ENCODE results near the gene ATP5PB.
A peak's percentile ranks its signal among the peaks of the same experiment; 100 is the strongest.

The ATP5PB gene

DNA sequence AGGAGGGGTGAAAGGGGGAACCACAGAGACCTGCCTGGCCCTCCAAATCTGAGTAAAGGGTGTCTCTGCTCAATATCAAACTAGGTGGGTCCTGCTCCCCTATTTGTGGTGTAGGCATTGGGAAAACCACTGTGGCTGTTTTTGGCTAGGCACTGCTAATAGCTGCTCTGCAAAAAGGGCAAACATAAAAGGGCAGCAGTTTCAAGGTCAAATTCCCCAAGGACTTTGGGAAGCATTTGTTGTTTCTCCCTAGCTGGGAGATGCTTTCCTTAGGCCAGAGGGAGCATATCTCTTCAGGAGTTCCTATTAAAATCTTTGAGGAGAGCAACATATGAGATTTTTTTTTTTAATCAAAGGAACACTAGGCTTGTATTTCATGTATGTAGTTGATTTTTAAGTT is 26.9 kb downstream of the ATP5PB start:
- no peak for DNase-seq

DNA sequence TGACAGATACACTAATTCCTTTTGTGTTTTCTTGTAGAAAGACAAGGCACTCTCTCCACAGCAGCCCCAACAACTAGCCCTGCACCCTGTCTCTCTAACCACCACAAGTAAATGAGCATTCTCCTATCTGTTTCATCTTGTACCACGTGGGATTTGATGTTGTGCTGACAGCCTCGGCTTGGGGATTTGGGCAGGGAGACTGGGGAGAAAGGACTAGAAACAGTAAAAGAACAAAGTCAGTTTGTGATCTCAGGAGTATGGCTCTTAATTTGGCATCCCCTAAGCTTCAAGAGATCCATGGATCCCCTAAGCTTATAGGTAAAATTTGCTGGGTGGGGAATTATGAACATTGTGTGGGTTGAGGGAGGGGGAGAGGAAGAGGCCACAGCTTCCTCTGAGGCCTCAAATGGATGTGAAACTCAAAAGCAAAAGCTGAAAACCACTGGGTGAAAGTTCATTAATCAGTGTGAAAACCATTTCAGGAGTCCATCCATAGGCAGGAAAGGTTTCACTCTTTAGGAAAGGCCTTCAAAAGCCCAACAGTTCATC is 27.6 kb downstream of the ATP5PB start:
- peak; percentile 22 to 30 for DNase-seq

DNA sequence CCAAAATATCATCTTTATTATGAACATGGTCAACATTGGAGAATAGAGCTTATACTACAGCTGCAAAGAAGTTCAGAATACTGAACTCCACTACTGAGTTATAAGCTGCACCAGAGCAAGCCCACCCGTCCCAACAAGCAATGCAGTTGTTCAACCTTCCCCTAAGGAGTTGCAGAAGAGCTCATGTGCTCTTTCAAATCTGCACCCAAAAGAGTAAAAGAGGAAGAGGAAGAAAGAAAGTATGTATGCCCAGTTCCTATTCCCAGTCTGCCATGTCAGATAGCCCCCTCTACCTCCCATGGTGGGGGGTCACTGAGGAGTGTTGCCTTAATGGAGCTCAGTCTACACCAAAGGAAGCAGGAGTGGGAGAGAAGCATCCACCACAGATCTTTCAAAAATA is 31.4 kb downstream of the ATP5PB start:
- DNase-seq, result peak; percentile 37 to 44

DNA sequence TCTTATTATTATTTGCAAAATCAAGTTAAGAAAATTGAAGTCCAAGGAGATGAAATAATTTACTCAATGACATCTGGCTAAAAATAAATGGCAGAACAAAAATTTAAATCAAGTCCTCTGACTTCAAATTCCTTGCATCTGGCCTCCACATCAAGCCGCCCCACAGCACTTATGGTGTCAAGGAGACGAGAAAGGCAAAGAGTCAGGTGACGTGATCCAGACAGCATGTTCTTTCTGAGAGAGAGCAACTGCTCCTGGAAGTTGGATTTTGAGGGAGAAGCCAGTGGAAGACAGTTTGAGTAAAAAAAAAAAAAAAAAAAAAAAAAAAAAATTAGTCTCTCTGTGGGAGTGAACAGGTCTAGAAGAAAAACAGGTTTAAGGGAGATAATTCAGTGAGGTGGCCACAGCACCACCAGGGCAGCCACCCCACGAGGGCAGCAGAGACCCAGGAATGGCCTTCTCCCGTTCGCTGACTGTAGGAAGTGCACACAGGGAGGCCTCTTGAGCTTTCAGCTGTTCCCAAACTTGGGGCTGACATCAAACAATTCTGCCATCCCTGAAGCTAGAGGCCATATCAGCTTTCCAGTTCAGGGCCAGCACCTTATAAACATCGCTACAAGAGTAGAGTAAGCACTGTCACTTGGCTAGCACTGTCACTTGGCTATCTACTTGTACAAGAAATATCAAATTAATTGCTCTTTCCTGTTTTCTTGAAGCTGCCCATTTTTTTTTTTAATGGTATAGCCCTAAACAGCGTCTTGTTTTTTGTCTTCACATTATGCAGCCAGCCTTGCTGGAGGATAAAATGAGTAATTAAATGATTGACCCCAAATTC is 32.3 kb downstream of the ATP5PB start:
- DNase-seq, result peak; percentile 64 to 78

DNA sequence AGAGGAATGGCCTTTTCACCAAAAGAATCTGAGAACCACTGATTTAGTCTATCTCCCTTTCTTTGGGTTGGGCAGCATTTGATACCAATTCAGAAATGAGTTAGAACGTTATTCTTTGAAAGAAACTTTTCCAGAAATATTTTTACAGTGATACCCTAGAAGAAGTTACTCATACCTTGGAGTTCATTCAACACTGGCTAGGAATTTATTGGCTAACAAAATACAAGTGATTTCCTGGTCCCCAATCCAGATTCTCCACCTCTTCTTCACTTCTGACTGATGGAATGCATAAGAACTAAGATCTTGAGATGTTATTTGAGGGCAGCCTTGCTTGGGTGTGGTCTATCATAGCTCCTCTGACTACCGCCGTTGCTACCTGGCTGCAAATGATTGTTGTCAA is 33.9 kb downstream of the ATP5PB start:
- DNase-seq, result no peak

DNA sequence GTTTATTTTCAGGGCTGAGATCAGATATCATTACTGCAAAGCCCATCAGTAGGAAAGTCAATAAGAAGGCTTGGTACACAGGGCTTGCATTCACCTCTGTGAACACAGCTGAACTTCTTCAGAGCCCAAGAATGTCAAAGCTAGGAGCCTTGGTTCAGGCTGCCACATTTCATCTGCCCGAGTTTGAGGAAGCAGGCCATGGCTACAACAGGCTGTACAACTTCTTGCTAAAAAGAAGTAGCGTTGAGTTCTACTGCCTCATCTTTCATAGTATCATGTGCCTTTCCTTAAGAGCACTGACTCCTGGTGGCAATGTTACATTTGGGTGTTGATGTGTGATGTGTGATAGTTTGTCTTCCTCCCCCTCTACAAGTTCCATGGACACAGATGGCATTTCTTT is 34.6 kb downstream of the ATP5PB start:
- DNase-seq, result no peak

DNA sequence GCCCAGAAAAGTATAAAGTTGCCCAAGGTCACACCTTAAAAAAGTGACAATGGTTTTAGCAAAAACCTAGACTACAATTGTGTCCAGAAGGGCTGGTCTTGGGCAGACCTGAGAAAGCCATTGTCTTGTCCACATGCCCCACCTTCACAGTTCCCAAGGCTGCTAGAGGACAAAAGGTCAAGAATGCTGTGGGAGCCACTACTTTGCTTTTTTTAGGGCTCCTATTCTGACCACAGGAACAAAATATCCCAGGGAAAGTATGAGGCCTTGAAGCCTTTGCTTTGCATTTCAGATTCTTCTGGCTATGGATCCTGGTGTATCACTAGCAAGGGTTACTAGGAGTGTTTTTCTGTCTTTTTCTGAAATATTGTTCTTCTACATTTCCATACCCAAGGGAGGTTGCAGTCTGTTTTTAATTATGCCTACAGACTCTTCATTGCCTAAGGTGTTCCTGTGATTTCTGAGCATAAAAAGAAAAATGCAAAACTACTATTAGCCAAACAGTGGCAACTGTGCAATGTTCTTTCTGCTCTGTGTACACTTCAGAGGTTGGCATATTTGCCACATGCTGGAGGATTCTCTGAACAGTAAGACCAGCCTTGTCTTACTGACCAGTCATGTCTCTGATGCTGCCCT is 35.2 kb downstream of the ATP5PB start:
- no peak for DNase-seq

DNA sequence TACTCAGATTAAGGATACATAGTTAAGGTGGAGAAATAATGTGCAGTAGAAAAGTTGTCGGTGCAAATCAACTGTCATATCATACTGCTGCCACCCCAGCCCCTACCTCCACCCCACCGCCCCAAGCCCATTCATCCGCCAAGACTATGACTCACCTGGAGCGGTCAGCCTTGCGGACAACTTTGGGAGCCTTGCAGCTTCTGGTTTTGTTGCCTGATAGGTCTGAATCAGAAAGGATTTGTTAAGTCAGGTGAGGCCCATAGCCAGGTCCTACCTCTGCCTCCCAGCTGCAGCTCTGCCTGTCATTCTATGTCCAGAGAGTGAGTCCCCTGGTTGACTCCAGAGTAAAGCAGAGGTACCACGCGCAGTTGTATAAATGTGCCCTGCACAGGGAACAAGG is 37.2 kb downstream of the ATP5PB start:
- DNase-seq, result no peak

DNA sequence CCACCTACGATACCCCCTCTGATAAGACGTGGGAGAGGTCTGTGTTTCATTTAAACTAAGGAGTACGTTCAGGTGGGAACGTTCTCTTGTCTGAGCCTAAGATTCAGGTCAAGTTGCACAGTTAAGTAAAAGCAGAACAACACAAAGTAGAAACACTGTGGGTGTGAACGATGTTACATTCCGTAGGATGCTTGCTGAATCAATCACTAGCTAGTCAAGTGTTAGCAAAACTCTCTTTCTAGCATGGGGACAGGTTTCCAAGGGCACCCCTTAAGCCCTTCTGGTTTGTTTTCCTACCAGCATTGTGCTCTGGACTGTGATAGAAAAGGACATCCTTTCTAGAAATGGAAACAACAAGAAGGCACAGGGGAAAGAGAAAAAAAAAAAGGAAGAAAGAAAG is 37.9 kb downstream of the ATP5PB start:
- DNase-seq, result no peak

DNA sequence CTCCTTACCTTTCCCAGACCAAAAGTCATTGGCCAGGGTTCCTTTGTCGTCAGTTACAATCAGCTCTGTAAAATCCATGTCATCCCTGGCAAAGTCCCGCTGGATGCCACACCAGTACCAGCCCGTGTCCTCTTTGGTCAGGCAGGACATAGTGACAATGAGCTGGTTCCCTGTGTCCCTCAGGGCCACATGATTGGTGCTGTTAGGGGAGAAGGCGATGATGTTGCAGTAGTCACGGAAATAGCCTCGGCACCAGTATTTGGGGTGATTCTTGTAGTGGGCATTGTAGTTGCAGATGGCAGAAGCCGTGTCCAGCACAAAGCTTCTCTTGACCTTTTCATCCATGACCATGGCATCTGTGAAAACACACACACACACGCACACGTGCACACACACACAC is 39.4 kb downstream of the ATP5PB start:
- DNase-seq, result no peak

DNA sequence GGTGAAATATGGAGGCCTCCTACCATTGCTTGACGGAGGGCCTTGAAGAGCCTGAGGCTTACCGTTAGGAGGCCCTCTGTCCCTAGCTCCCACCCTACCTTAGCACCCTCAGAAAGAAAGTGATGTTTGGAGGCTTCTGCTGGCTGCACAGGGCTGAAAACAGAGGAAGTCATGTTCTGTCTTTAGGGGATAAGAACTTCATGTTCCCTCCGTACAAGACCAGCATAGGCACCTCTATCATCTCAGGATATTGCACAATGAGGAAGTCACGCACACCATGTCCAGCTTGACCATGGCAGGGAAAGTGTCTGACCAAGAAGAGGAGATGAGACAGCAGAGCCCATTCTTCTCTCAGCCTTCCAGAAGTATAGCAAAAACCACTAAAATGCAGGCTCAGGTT is 40.3 kb downstream of the ATP5PB start:
- DNase-seq, result peak; percentile 71 to 79

DNA sequence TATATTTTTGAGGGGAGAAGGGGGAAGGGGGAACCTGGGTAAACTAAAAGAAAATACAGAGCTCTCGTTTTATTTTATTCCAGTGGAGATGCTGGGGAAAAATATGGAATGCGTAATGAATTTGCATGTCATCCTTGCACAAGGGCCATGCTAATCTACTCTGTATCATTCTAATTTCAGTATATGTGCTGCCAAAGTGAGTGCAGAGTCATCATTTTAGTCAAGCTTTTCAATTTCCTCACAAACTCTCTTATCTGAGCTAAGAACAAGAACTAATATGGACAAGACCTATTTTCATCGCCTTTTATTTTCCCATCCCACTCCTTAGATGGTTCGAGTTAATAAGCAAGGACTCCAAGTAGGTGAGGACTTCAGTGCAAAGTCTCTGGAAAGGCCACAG is 41.0 kb downstream of the ATP5PB start:
- no peak for DNase-seq

DNA sequence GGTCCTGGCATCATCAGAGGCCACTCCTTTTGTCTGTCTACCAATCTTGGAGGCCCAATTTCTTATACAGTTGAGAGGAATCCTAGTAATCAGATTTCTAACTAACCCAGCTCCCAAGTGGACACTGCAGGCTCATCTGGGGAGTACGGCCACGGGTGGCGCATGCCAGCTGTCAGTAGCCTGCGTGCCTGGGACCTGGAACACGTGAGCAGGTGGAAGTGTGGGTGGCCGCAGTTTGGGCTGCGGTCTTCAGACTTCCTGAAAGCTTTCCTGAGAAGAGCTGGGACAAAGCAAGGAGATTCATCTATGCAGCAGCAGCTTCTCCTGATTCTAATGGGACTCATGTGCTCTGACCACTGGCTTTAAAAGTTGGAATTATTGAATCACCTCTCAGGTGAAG is 41.8 kb downstream of the ATP5PB start:
- no peak for DNase-seq

DNA sequence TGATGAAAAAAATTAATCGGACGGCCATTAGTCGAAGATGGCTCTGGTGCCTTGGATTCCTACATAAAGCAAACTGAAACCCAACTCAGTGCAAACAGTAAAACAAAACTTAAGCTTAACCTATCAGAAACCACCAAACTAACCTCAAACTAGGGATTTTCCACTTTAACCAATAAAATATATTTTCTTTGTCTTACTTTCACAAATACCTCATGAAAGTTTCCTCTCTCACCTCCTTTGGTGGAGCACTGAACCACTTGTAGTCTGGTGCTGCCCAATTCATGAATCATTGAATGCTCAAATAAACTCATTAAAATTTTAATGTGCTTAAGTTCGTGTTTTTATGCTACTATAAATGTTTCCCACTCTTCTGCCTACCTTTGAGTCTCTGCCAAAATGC is 47.1 kb downstream of the ATP5PB start:
- no peak for DNase-seq

DNA sequence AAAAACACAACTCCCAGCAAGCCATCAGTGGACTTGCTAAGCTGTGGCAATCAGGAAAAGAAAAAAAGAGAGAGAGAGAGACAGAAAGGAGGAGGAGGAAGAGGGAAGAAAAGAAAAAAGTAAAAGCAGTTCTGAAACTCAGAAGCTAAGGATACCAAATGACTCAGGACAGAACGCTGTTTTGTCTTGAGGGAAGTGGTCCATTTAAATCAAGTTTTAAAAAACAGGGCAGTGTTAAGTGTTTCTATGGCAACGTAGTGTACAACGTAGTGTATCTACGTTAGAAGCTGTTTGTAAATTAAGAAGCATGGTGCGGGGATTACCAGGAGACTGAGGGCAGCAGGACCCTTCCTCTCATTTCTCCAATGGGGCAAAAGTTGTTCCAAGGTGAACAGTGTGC is 48.3 kb downstream of the ATP5PB start:
- DNase-seq, result no peak

DNA sequence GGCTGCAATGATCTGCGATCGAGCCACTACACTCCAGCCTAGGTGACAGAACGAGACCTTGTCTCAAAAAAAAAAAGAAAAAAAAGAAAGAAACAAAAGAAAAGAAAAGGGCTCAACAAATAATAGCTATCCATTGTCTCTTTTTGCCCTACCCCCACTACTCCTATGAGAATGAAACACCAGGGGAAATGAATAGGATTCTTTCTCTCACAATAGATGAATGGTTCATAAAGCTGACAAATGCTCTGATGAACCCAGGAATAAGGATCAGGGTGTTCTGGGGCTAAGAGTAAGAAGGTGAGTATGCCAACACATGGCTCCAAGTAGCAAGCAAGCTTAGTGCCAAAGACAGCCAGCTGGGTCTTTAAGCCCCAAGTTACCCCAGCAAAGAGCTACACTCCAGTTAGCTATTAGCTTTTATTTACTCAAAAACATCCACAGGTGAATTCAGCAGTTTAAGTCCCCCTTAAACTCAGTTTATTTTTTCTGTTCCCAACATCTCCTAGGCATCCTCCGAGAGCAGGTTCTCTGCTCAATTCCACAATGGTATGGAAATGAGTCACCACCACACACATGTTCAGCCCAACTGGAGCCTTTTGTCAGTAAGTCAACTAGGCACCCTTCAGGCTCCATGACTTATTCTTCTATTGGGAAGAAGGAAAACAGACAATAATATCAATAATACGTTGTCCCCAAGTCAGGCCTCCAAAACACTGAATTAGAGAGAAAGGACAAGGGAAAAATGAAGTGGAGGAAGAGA is 49.9 kb downstream of the ATP5PB start:
- DNase-seq, result no peak

DNA sequence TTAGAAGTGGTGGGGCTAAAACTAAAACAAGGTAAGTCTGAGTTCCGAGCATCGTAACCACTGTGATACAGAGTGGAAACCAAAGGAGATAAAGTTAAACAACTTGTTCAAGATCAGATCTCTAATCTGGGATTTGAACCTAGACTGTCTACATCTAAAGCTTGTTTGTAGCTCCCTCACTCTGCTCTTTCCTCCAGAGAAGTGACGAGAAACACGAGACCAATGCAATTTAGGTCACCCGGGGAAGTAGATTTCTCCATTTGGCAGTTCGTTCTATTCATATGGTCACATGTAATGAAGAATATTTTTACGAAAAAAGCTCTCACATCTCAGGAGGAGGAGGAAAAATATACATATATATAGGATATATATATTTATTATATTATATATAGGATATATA is 52.4 kb downstream of the ATP5PB start:
- no peak for DNase-seq

DNA sequence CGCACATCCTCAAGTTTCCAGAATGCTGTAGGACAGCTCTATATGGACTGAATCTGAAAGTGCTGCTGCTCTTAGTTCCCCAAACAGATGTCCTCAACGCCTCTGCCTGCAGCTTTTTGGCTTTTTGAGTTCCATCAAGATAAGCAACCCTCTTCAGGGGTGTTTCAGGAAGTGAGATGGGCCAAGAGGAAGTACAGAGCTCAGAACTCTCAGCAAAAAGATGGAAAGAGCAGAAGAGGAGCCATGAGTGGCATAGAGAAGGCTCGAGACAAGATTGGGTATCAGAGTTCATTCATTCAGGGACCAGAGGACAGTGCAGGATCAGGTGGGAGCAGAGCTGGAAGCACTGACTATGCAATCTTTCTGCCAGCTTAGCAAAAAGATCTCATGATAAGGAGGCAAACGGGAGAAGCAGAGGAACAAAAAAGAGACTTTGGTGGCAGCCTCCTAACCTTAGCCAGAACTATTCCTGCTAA is 54.4 kb downstream of the ATP5PB start, which contains the start of the genes ADORA3 and TMIGD3:
TSS of gene ADORA3 (minus strand) at position 49 of the 476 bp plus-strand sequence. CDS start 279 bp downstream, outside the sequence.
TSS of gene TMIGD3 (minus strand) at position 49 of the 476 bp plus-strand sequence. CDS start 279 bp downstream, outside the sequence.
- peak; percentile 78 to 81 for DNase-seq

DNA sequence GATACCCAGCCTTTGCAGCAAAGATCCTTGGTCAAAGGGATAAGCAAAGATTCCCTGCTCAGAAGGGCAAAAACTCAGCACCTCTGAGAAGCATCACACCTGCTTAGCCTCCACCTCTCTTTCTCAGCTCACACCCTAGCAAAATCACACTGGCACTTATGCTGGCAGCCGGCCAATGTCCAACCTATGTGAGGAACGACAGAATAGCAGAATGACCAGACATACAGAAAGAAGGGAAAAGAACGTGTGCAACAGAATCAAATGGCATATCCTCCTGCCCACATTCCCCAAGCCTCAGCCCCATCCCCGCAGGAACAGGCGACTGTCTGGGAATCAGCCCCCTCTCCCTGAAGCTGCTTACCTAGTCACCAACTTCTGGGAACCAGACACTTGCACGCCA is 54.8 kb downstream of the ATP5PB start:
- DNase-seq, result no peak

DNA sequence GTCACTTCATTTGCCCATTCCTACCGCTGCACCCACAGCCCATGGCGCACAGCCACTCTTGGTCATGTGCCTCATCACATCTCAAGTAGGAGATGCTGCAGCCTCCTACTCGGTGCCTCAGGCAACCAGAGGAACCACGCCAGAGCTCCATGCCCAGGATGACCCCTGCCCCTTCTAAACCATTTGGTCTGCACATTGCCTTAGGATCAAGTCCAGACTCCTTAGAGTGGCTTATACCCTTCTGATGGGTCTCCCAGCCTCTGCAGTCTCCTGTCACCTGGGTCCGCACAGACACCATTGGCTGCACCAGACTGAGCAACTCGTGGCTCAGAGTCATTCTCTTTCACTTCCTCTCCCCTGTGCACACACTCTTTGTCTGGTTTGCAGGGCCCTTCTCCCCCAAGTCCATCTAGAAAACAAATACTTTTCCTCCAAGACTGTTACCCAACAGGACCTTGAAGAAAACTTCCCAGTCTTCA is 56.4 kb downstream of the ATP5PB start:
- no peak for DNase-seq

DNA sequence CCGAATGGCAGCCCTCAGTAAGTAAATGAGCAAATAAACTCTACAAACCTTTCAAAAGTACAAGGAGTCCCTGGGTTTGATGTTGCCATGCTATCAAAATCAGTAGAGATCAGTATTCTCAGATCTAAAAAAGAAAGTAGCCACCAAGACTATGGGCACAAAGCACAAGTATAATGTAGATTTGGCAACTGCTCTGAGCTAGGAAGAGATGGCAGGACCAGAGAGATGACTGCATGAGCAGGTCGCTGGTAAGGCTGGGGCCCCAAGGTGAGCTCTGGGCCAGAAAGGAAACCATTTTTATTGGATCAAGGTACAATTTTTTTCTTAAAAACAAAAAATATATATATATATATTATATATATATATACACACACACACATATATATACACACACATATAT is 57.3 kb downstream of the ATP5PB start:
- no peak for DNase-seq

DNA sequence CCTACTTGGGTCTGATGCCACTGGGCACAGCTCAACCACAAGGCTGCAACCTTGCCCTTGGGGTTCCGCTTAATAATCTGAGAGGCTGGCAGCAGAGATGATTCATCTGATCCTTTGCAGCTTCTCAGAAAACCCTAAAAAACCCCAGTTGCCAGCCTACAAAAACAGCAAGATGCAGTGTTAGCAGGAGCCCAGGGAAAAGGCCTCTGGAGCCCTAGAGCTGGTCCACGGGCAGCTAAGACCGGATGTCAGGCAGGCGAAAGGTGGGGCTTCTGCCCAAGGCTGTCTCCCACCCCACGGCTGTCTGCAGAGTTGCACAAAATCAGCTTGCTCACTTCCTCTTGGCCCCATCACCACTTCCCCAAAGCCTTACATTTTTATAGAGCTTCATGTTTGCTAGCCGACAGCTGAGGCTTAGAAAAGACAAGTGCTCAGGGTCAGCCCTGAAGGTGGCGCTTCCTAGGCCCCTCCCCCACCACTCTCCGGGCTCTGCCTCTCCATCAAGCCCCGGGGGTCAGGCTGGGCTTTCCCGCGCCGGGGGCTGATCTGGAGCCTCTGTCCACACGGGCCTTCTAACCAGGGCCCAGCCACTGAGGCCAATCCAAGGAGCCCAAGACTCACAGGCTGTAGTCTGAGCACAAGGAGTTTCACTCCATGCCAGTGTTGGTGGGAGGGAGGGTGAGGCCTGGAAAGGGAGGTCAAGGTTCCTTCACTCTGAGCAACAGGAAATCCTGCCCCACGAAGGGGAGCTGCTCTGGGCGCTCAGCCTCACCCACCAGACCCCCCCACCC is 58.3 kb downstream of the ATP5PB start:
- DNase-seq, result peak; percentile 98 to 99
